ENCODE data around the gene CERKL.

The CERKL gene

GRCh38 chr2:181516992-181517391 is 139.9 kb downstream of the CERKL start:
- DNase-seq (ENCODE audit: low read depth in 2 of 2) = no peak

DNA sequence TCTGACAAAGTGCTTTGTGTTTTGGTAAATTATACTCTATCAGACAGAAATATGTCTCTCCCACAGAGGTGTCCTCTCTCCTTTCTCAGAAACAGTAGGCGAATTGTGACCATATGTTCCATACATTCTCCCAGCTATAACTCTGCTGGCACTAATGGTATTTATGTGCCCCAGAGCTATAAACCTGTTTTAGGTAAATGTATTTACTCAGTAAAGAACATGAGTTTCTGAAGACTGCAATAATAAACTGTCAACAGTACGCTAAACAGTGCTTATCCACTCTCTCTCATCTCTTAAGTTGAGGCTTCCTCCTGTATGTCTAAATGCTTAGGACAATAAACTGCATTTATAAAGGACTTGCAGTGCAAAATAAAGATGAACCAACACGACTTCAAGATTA is 141.2 kb downstream of the CERKL start:
- no peak for DNase-seq (ENCODE audit: low read depth in 2 of 2)

- DNase-seq (ENCODE audit: low read depth in 2 of 2) = no peak
These were observed 156.7 kb downstream of the CERKL start for GRCh38 chr2:181500201-181500600.

GRCh38 chr2:181499231-181499630 is 157.7 kb downstream of the CERKL start:
- DNase-seq (ENCODE audit: low read depth in 2 of 2) = no peak
